EL (cell line): ENCODE results near the gene CTTNBP2.

Experiments
- DNase-seq: peaks from one replicate; pipeline ENCODE4 v3.0.0-alpha.2; 2016

CTTNBP2 gene

DNA sequence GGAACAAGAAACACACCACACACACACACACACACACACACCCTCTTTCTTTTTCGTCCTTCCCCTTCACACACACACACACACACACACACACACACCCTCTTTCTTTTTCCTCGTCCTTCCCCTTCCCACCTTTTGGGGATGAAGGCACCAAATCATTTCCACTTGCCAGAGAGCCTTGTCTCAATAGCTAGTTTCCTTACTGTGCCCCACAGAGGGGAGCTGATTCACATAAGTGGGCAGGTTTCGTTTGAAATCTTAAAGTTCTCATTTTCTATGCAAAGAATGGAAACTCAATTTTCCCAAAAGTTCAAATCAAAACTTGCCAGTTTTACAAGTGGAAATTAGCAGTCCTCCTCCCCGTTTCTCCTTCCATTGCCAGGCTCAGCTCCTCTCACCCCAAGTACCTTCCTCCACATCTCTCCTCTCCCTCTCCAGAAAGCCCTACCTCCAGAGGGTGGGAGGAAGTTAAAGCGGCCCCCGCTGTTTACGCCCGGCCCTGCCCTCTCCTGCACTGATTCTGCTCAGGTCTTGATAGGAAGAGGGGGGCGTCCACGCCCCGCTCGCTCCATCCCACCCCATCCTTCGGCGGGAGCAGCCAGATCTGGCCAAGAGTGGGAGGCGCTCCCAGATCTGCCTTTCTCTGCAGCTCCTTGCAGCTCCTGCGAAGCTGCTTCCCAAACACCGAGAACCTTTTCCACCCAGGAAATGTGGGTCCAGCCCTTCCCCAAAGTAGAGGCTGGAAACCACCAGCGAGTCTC is 1.3 kb downstream of the CTTNBP2 start:
- no peak for DNase-seq

DNA sequence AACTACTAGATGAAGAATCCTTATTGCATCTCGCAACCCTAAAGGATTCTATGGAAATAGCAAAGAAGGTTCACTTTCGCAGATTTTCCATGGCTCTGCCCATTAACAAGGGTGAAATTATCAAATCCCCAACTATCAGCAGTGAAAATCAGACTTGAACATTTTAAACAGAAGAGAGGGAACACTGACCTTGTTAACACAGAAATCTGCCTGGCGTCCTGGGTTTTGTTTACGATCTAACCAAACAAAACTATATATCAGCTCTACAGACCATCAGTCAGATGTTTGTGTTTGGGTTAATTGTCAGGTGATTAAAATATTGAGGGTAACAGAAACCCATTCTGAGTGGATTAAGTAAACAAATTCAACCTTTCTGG is 1.9 kb downstream of the CTTNBP2 start:
- DNase-seq, result no peak

DNA sequence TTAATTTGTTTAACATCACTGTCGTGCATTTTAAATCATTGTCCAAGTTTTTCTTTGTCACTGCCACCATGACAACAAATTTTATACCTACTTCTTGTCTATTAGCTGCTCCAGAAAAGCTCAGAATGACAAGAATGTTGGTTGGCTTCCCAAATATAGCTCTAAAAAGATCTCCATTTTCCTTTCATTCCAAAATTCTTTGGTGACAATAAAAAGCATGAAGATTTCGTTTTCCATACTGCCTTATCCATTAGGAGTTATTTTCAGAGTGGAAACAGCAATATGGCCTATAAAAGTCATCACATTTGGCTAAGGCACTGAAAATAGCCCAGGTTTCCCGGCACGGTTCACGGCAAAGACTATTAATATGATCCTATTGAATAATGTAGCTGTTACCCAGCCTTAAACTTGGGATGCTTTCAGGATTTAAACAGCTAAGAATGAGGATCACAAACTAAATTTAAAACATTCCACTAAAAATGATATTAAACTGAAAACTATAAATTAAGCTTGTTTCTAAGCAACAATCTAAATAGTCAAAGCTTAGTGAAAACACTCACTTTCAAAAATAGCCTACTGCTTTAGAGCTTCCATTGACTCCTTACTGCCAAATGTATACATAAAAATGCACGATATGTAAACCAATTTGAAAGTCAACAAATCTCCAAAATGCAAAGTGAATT is 2.7 kb downstream of the CTTNBP2 start:
- DNase-seq, result no peak

DNA sequence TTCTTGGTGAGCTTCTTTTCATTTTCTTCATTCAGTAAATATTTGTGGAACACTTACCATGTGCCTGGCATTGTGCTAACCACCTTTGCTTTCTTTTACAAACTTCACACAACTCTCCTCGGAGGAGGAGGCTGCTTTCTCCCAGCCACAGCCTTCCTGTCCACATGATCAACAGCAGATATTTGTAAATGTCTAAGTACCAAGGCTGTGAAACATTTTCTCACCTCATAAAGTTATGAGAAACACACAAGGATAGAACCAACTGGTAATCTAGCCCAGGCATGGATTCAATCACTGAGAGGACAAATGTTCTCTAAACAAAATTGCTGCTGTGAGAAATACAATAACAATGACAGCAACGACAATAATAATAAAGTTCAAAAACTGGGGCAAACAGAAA is 3.9 kb downstream of the CTTNBP2 start:
- no peak for DNase-seq

DNA sequence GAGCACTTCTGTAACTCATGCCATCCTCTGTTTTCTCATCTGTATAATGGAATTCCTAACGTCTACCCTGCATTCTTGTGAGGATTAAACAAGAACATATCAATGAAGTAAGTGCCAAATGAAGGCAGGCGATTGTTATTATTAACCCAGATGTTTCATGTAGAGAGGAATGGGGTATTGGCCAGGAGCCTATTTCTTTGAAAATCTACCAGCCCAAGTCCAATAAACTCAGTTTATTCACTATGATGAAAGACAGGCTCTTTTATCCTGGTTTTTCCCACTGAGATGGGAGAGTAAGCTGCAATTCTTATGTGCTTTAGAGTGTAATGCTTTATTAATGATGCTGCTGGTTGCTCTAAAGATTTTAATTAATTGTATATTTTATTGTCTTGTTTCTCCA is 9.6 kb downstream of the CTTNBP2 start:
- DNase-seq, result no peak

DNA sequence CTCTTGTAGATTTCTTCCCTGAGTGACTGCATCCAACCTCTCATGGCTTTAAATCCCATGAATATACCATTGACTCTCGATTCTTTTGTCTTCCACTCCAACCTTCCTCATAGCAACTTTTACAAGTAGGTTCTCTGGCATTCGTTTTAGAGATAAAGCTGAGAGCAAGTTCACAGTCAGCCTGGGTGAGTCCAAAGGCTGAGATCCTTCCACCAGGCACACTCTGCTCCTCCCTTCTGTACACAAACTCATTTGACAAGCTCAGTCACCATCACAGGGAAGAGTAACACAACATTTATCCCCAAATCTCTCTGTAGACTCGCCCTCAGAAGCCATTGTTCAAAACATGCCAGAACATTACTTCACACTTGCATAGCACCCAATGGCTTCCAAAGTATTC is 10.9 kb downstream of the CTTNBP2 start:
- no peak for DNase-seq

DNA sequence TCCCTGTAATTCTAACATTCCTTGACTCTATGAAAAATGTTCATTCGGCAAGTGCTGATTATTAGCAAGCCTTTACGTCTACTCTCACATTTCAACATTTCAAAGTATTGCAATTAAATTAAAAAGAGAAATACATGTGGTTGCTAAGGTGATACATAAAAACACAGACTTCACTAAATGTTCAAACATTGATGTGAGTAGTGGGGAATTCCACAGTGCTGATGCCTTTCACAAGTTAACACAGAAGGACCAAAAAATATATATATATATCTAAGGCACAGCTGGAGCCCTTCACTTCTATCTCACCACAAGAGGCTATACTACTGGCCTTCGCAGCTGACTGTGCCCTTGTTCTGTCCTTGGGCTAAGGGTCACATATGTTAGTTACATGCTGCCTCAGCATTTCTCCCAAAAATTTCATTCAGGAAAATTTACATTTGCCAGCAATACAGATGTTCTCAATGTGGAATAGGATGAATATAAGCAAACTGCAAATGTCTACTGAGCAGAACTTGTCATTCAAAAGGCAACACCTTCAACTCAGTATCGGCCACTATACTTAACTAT is 13.9 kb downstream of the CTTNBP2 start:
- no peak for DNase-seq

DNA sequence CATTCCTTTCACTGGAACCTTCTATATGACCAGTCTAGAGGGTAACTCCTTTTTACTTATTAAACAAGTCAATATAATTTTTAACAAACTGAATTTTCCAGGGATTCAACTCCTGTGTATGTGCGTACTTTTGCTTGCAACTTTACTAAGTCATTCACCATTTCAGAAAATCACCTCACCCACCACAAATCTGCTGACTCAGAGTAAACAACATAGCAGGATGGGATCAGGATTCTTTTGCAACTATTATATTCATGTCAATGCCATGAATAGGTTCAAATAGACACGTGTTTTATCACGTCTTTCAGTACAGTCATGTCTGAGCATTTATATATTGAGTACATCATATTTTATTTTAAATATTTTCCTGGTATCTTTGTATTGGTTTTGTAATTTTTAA is 14.5 kb downstream of the CTTNBP2 start:
- DNase-seq, result no peak

DNA sequence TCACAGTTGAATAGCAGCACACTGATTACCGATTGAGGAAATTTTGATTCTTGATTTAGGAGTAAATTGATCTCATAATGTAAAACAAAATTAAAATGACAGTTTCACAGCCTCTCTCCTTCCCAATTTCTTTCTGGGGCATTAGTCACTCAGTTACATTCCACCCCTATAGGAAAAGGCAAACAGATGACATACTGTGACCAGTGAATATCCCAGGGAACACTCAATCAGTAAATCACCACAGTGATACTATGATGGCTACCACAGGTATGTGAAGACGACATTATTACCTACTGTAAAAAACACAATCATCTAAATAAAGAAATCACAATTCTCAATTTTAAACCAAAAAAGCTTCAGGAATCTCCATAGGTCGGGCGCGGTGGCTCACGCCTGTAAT is 15.5 kb downstream of the CTTNBP2 start:
- DNase-seq, result no peak

DNA sequence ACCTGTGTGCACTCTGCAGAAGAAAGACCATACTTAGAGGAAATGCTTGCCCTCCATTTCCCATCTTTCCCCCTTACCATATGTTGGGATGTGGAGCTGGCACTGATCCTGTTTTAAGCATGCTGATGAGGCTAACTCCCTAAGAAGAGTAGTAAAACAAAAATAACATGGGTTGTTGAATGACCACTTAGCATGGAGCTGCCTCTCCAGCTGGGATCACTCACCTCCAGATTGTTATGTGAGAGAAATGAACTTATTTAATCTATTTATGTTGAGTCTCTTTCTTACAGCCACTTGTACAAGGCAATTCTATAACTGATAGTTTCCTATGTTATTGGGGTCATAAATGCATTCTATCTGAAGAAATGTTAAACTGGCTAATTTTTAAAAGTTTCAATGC is 17.0 kb downstream of the CTTNBP2 start:
- DNase-seq, result no peak

DNA sequence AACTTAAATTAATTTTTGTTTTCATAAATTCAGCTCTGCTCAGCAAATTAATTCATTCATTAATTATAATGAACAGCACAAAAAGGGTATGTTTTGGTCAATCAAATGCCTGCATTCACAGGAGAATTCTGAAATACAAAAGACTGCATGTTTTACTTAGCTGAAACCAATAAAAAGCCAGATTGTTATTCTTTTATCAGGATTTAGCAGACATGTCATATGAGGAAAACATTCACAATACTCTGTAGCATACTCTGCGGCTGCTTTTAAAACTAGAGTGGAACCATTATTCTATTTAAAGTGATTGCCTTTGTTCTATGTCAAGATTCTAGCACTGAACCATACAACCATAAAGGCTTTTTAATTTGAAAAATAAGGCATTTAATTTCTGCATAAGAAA is 19.1 kb downstream of the CTTNBP2 start:
- DNase-seq, result no peak

DNA sequence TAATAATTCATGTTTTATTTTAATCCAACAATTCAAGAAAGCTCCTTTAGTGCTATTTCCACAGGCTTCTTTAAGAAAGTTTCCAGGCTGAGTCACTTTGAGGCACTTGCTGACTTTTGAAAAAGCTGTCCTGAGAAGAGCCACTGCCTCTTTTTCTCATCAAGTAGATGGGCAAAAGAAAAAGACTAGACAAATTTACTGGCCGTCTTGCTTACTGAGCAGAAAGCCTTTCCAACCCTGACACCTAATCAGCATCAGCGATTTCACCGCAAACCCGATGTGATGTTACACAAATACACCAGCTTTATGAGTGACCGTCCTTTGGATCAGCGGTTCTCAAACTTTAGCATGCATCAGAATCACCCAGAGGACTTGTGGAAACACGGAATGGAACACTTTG is 24.3 kb downstream of the CTTNBP2 start:
- no peak for DNase-seq

DNA sequence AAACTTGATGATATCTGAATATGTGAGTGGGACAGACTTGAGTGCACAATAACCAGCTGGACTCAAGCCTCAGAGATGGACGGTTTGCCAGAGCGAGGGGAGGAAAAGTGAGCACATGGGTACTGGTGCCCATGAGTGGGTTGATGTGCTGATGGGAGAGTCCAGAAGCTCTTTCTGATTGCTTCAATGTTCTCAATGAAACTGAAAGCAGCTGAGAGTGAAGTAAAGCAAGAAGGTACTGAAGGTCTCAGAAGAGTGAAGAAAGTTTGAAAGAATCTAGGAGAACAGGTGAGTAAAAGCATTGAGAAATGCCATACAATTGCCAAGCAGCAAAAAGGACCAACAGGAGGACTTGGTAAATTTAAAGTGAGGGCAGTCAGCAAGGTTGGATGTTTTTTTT is 28.6 kb downstream of the CTTNBP2 start:
- DNase-seq, result no peak

DNA sequence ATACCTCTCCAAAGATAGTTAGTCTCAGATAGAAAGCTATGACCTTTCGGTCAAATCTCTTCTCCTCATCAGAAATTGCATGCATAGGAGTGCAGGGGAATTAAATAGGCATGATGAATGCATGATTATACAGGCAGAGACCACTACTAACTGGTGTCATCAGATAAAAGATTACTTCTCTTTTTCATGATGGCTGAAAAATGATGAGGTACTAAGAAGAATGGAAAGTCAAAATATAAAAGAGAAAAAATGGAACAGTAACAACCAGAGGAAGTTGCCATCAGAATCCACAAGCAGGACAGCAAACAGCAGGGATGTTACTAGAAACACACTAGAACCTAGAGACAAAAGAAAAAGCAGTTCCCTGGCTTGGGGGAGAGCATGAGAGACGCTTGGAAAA is 31.6 kb downstream of the CTTNBP2 start:
- DNase-seq, result no peak

DNA sequence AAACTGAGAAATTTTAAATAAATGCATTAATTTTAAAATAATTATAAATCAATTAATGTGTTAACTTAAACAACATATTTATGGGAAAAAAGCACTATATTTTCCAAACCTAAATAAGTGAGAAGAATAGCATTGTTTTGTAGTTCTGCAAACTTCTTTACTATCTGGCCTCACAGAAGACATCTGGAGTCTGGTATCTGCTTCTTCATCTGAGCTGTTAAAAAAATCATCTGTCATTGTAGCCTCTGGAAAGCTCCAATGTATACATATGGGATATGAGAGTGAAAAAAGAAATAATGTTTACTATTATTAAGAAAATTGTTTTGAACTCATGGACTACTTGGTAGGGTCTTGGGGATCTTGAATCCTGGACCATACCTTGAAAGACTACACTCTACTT is 32.2 kb downstream of the CTTNBP2 start:
- no peak for DNase-seq

DNA sequence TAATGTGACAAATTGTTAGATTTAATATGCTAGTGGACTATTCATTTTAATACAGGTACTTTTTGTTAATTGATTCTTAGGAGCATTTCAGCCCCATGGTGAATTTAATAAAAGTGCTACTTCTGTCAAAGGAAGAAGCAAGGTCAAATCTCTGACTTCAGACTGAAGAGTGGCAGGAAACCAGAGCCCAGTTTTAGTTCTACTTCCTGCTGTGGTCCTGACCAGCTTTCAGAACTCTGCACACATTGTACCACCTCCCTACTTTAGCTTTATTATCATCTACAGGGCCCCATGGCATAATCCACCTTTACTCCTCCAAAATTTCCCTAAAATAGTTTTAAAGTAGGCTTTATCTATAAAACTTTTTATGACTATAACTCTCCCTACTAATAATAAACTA is 33.7 kb downstream of the CTTNBP2 start:
- no peak for DNase-seq

DNA sequence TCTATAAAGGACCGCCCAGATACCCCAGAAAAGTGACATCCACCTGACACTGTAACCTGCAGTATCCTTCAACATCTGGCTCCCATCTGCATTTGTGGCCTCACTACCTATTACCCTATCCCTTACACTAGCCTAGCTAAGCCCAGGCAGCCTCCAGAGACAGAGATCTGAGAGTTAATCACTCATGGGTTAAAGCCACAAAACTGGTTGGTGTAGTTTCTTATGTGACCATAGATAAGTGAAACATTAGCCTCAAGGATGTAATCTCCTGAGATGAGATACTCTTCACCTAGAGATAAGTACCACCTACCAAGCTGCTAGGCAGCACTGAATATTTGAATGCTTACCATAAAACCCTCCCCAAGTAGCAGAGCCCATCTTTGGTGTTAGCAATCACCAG is 35.4 kb downstream of the CTTNBP2 start:
- DNase-seq, result no peak

DNA sequence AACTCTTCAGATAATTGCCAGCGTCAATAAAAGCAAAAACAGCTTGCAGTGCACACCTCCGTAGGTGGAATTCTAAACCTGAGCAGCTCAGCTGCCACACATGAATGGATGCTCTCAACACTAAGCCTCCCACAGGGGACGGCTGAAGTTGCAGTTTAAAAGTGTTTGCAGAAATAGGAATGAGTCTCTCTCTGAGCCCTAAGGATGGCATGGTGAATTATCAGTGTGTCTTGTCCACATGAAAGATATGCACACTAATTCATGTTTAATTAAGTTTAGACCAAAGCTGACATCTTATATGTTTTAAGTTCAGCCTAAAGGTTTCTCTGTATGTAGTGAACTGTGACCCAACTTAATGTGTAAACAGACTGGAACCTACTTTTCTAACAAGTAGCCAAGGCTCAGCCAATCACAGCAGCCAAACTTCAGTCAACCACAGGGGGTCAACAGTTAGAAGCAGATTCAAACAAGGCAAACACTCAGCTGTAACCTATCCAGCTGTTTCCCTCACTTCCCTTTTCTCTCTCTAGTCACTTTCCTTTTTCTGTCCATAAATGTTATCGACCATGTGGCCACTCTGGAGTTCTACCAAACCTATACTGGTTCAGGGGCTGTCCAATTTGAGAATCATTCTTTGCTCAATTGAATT is 38.1 kb downstream of the CTTNBP2 start:
- no peak for DNase-seq

DNA sequence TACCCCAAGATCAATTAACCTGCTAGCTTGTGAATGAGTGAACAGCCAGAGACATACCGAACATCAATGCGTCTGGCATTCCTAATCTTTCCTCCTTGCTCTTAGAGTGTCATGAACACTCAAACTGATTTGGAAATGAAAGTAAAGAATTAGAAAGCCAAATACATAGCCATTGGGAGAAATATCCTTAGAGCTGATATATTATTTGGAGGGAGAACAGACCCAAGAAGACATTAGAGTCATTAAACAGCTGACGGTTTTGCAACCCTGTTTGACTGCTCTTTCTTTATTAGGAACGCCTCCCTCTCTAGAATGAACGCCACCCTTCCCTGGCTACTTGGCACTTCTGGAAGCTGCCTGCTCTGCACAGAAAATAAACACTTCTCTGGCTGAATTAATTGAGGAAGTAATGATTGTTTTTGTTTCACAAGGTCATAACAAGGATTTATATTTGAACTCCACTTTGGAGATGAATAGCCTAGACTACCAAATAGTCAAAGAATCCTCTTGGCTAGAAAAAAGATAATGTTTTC is 42.8 kb downstream of the CTTNBP2 start:
- DNase-seq, result no peak

DNA sequence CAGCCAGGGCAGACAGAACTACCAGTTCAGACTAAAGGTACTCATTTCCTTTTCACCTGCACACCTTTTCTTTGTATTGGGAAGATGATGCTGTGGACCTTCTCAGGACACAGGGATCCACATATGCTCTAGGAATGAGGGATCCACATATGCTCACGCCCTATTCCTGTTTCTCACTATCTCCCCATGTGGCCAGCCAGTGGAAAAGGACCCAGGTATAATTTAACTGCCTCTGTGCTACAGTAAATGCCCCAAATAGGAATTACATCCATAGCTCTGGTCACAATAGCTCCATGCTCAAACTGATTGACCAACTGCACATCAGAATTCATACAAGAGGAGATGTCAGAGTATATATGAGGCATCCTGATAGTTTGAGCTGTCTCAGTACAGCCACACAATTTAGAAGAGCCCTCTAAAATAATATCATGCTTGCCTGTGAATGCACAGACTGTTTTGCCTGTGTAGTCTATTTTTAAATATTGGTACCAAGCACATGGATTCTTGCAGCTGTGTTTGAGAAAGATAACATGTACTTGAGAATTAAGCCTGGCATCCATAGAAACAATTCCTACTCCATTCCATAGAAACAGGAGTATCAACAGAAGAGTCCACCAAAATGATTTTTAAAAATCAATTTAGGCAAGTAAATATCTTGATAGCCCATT is 43.7 kb downstream of the CTTNBP2 start:
- no peak for DNase-seq

DNA sequence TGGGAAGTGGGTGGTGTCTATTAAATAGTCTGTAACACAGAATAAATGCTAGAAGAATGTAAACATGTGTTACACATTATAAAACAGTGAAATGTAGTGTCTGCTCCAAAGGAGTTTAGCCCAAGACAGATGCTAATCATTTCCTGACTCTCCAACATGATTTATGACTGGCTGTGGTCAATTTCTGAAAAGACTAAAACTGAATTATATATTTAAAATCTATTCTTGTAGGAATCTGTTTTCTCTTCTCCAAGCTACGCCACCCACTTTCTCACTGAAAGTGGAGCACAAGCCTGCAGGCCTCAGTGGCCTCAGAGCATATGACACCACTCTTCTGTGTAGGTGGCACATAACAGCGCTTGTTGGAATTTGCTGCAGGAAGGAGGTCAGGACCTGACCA is 44.4 kb downstream of the CTTNBP2 start:
- peak; percentile 9 for DNase-seq

DNA sequence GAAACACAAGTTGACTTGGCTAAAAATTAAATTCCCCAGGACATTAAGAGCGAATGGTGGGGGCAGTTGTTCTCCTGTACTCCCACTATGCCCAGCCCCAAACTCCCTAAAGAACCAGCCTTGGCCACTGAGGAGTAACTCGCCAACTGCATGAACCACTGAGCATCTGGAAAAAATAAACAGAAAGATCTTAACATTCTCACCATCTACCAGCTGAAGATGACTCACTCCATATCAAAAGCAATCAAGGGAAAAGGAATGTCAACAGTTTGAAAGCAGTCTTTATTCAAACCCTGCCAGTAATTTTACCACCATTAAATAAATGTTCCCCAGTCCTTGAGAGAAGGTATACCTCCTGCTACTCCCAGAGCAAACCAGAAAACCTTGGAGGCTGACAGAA is 45.4 kb downstream of the CTTNBP2 start:
- DNase-seq, result peak; percentile 60

DNA sequence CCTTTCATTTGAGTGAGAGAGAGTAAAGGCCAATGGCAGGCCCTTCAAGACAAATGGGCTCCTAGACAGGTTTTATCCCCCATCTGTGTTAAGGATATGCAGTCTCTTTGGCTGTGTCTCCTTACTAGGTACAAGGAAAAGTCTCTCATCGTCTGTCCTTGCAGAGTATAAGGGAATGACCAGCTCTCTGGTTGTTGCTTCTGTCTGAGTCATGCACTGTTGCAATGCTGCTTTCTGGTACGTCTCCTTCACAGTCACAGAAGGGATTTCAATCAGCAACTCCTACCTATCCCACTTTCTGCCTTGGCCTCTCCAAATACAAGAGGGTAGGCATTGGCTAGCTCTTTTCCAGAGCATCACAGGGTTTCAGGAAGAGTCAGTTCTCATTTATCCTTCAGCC is 48.1 kb downstream of the CTTNBP2 start:
- peak; percentile 20 for DNase-seq
